GM21367 (cell line): ENCODE measurements around the gene SRP68.
"Not testable (repeated sequence)": the region's sequence is repeated elsewhere in the genome, so short reads cannot be mapped to it uniquely, and the experiment has no call there.

Experiments used
- ATAC-seq: cut with Tn5 transposase; IDR thresholded peaks from one replicate; pipeline ENCODE4 v1.9.1; 2021; ENCODE audit not compliant: unreplicated experiment

SRP68 gene

DNA sequence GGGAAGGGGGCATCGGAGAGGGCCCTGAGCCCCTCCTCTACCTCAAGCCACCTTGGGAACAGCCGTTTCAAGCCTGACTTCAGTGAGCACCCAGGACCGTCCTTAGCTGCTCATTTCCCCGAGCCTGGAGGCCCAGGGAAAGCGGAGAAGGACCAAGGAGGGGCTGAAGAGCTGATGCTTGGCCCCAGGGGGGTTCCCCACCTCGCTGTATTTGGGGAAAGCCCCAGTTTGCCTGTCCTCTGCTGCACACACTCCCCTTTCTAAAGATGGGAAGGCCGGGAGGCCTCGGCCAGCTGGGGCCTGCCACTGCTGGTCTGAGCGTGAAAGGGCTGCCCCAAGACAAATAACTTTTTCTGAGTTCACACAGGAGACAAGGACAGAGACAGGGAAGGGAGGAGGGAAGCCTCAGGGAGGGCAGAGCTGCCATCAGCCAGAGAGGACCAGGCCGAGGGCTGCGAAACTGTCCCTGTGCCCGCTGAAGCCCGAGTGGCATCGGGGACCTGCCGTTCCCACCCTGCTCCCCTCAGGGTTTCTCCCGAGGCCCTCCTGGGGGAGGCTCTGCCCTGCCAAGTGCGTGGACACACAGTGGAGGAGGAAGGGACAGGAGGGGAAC, 18.3 kb upstream of the SRP68 start:
- no peak for ATAC-seq

DNA sequence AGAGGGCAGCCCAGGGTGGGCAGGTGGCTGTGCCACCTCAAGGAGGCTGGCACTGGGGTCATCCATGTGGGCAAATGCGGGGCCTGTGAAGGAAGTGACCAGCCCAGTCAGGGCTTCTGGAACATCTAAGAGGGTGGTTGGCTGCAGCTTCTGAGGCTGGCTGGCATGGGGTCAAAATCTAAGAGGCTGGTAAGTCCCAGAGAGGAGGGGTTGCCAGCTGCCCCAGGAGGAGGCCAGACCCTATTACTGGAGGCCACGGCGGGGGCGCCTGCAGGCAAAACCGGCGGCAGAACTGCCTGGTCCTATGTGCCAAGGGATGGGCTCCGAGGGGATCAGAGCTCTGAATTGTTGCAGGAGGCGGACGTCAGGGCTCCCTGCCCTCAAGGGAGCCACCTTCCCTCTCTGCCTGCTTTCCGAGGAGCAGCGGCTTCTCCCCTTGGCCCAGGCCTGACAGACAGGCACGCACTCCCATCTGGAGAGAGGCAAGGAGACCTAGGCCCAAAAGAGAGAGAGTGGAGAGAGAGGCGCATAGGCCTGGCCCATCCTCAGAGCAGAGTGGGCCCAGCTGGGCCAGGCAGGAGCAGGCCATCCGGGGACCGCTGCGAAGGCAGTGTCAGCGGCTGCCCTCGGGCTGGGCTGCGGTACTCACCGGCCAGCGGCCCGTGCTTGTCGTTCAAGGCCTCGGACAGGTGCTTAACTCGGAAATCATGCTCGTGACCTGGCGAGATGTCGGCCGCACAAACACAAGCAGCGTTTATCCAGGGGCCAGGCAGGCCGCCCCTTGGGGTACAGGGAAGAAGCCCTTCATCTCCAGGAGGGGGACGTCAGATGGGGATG, 17.6 kb upstream of the SRP68 start:
- no peak for ATAC-seq

DNA sequence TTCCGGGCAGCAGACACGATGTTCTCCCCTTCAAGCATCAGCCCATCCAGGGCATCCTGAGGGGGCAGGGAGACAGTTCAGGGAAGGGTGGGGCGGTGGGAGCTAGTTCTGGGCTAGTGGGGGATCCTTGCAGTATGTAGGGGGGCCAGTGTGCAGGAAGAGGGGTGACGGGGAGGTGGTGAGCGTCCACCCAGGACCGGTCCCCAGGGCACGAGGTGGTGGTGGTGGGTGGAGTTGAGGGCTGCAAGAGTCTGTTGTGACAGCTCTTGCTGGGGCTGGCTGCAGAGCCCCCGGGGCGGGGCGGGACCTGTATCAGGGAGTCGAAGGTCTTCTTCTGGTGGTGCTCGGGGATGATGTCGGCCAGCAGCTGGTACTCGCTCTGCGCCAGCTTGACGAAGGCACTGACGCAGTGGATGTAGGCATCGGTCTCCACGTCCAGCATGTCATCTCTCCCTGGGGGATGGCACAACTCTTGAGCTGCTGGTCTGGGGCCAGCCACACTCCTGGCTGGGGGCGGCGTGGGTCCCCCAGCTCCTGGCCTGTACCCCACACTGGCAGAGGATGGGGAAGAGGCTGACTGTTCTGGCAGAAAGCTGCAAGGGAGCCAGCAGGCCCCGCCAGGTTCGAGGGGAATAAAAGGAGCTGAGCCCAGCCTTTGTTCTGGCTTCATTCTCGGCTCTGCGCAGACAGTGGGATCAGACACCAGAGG, 16.7 kb upstream of the SRP68 start:
- ATAC-seq: no peak

DNA sequence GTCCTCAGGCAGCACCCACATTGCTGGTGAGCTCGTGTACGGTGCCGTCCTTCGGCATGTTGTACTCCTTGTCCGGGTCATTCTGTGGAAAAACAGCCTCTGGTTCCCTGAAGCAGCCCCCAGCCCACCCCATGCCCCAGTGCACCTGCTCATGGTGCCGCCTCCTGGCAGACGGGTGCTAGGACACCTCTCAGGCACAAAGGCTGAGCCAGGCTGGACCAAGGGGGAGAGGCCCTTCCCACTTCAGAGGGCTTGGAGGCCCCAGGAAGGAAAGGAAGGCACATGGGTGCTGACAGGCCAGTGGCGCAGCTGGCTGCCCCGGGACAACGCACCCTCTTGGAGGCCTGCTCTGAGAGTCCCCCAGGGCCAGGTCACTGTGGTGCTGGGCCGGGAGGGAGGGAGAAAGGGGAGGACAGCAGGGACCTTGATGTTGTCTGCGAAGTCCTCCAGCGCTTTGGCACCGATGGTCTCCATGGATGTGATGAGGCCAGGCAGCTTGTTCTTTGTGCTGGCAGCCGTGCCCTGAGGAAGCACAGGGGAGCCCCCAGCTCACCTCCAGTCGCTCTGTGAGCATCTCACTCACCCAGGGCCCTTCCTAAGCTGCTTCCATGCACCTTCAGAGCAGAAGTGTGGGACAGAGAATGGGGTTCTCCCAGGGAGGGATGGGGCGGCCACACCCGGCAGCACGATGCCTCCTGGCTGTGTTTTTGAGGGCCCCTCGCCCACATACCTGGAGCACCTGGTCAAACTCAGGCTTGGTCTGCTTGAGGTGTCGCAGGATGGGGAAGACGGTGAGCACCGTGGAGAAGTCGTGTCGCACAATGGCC, 15.9 kb upstream of the SRP68 start:
- no peak for ATAC-seq

DNA sequence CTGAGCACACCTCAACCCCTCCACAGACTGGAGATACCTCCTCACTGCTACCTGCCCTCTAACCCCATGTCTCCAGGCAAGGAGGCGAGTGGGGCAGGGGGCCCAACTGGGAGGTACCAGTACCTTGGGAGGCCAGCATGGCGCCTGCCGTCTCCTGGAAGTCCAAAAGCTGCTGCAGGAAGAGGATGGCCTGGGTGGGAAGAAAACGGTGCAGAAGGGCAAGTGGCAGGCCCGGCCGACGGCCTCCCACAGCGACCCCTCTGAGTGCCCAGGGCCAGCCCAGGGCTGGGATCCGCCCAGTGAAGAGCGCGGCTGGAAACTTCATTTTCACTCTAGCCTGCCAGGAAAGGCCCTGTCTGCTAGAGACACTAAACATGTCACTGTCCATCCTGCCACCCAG, 15.2 kb upstream of the SRP68 start:
- ATAC-seq: no peak

DNA sequence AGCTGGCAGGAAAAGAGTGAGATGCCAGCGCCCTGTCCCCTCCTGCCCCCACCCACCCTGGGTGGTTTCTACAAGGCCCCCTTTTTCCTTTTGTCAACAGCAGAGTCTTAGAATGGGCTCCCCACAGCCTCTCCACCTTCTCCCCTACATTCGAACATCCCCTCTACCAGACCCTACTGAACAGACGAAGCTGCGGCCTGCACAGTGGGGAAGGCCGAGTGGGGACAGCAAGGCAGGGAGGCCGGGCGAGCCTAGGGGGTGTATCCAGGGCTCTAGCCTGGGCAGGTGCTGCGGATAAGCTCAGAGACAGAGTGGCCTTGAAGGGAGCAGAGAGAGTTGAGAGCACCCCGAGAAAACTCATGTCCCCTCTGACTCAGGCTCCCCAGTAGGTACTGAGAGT, 14.1 kb upstream of the SRP68 start:
- ATAC-seq: no peak

DNA sequence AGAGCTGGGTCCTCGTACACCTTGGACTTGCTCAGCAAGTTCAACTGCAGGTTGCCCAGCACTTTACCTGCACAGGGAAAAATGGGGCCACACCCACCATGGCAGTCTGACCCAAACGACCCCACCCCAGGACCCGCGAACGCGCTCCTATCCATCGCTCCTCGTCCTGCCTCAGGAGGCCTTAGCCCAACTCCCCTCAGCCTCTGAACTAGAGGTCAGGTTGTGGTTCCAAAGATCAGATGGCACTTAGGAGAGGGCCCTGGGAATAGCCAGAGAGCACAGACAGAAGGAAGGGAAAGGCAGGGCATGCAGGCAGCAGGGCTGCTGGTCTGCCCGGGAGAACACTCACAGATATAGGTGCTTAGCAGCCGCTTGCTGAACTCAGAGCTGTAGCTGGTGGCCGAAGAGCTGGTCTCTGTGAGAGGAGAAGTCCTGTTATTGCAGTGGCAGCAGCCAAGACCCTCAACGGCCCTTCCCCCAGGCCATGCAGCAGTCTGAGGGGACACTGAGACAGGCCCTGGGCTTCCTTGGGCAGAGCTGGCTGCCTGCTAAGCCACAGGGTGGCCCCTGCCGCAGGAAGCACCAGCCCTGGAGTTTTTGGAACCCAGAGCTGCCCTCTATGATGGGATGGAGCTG, 13.5 kb upstream of the SRP68 start:
- no peak for ATAC-seq

DNA sequence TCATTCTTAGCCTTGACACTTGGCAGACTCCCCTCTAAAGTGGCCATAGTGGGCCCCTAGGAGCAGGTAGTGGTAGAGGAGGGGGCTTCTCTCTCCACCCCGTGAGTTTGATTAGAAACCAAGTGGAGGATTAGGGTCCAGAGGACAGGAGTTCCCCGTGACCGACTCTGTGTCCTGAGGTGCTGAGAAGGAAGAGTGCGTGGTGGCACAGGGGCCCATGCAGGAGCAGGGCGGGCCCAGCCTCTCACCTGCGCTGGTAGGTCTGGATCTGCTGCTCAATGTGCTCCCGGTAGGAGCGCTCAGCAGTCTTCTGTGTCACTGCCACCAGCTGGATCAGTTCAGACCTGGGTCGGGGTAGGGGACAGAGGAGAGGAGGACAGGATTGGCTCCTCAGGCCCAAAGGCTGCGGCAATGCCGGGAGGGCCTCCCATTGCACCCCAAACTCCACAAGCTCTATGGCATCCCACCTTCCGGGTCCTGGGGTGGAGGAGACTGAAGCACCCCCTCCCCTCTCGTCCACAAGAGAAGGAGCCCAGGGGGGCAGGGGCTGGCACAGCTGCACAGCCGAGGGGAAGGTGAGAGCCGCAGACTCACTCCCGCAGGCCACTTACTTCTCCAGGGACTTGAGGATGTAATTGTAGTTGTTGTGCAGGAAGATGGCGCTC, 12.9 kb upstream of the SRP68 start:
- no peak for ATAC-seq

DNA sequence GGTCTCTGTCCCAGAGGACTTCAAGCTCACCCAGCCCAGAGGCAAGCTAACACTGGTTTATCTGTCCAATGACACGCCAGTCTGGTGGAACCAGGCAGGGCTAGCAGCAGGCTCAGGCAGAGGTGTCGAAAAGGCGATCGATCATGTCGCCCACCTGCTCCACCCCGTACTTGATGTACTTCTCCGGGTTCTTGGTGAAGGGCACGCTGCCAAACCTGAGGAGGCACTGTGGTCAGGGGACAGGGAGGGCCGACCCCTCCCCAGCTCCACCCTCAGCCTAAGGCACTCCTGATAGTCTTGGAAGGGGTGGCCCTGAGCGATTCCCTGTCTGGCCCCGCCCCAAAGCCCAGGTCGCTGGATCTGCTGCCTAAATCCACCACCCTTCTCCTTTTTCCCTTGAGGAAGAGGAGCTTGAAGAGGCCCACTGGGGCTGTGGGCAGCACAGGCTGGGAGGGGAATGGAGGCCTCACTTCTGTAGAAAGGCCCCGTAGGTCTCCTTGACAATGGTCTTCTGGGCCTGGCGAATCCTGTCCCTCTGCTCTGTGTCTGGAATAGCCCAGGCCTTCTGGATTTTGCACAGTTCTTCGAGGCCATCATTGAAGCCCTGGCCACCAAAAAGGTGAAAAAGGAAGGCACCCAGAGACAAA, 11.3 kb upstream of the SRP68 start:
- ATAC-seq: no peak

DNA sequence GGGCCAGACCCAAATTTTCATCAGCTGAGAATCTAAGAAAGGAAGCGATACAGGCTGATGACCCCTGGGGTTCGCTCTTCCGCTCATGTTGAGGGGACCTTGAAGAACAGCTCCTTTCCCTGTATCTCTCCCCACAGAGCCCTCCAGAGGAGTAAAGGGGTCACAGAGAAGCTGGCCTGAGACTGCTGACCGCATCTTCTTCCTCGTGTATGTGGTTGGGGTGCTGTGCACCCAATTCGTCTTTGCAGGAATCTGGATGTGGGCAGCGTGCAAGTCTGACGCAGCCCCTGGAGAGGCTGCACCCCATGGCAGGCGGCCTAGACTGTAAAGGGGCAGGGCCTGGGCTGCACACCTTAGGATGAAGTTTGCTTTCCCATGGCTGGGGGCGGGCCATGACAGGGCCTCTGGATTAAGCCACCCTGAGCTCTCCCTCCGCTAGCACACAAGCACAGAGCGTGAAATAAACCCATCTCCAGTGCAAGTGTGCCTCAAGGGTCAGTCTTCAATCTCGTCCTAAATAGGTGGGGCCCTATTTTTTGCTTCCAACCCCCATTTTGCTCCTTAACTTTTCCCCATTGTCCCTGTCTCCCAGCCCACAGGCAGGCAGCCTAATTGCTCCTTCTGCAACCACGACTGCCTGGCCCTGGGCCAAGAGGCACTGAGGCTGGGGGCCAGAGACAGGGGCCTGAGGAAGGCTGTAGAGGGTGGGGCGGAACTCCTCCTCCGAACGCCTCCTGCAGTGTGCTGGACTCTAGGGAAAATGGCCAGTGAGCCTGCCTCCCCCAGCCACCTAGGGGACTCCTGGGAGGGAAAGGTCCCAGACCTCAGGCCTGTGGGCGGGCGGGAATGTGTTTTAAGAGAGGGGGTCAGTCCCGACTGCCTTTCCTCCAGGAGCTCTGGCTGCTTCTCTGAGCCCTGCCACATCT, 10.3 kb upstream of the SRP68 start:
- ATAC-seq: no peak

DNA sequence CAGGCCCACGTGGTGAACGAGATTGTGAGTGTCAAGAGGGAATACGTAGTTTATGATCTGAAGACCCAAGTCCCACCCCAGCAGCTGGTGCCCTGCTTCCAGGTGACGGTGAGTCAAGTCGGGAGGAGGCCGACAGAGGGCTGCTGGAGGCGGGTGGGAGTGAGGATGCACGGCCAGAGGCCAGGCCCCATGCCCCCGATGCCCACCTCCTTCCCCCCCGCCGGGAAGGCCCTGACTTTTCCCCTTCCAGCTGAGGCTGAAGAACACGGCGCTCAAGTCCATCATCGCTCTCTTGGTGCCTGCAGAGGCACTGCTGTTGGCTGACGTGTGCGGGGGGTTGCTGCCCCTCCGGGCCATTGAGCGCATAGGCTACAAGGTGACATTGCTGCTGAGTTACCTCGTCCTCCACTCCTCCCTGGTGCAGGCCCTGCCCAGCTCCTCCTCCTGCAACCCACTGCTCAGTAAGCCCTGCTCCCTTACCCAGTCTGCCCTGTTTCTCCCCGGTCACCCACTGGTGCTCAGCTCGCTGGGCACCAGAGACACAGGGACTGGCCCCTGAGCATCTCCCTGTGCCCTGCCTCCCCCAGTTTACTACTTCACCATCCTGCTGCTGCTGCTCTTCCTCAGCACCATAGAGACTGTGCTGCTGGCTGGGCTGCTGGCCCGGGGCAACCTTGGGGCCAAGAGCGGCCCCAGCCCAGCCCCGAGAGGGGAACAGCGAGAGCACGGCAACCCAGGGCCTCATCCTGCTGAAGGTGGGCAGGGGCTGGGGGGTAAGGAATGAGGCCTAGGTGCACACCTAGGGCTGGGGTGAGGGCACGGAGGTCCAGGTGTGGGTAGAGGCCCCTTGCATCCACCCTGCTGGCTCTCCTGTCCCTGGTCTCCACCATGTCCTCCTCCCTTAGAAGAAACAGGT, 9.2 kb upstream of the SRP68 start:
- ATAC-seq: no peak

DNA sequence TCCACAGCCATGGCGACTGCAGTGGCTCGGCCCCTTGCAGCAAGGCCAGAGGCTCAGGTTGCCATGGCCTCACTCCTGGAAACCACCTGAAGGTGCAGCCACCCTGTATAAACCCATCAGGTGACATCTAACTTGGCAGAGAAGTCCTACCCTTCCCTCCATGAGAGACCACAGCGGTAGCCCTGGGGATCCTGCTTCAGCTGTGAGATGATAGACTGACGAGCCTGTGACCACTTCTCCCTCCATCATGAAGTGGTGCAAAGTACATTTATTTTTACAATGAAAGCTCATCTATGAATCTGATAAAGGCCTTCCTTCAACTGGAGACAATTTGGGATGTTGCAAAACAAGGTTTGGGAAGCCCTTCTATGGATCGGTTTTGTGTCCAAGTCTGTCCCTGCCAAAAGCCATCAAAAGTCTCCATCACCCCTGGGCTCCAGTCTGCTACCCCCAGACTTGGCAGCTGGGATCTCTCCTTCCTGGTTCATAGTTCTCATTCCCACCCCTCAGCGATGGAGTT, 8.5 kb upstream of the SRP68 start:
- no peak for ATAC-seq

DNA sequence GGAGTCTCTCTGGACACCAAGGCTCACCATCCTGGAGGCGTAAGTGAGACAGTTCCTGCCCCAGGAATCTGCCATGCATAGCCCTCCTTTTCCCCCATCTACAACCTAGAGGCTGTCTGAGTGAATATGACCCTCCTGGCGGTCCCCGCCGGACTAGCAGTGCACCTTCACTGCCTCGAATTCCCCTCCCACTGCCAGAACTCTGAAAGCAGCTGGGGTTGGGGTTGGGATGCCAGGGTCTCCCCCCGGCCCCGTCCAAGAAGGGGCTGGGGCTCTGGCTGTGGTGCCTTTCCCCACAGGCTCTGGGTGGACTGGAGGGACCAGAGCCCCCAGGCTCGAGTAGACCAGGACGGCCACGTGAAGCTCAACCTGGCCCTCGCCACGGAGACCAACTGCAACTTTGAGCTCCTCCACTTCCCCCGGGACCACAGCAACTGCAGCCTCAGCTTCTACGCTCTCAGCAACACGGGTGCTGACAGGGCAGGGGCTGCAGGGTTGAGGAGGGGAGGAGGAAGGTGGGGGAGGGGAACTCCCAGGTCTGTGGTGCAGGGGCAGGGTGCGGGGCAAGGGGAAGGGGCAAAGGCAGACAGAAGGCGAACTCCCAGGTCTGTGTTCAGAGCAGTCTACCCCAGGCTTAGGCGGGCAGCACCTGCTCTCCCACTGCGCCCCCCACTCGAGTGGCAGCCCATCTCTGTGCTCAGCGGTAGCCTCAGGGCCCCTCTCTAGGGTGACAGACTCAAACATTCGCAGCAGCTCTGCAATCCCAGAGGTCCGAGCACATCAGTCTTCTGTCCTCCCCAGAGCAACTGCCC, 7.8 kb upstream of the SRP68 start:
- ATAC-seq: no peak

DNA sequence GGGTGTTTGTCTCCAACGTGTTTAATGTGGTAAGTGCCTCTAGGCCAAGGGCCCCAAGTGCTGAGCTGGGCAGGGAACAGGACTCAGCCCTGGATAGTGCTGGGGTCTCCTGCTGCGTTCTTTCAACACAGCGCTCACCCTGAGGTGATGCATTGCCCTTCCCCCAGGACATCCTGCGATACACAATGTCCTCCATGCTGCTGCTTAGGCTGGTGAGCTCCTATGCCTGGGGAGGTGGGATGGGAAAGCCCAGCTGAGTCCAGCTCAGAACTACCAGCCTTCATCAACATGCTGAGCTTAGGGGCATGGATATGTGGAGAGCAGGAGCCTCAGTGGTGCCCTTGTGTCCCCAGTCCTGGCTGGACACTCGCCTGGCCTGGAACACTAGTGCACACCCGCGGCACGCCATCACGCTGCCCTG, 7.2 kb upstream of the SRP68 start:
- no peak for ATAC-seq

DNA sequence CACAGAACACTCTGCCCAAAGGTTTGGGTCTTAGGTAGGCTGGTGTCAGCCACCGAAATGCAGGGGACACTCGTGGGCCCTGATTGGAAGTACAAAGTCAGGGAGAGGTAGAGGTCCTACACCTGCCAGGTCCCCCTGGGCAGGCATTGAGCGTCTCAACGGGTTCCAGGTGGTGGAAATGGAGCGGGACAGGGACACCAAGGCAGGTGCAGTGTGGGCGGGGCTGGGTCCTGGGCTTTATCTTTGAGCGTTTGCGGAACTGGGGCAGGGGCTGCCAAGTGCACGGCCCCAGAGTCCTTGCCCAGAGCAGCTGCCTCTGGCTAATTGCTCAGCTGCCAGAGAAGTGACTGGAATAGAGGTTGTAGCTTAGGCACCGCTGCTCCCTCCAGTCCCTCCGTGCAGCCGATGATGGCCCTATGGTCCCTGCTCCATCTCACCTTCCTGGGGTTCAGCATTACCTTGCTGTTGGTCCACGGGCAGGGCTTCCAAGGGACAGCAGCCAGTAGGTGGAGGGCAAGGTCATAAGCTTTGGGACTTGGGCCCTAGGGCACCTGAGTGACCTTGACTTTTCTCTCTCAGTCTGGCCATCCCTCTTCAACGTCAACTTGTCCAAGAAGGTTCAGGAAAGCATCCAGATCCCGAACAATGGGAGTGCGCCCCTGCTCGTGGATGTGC, 6.7 kb upstream of the SRP68 start, which contains the start of gene ZACN:
Gene ZACN (plus strand): TSS at position 323 of the 675 bp plus-strand sequence. CDS start 83 bp downstream, at position 406.
- ATAC-seq: no peak

DNA sequence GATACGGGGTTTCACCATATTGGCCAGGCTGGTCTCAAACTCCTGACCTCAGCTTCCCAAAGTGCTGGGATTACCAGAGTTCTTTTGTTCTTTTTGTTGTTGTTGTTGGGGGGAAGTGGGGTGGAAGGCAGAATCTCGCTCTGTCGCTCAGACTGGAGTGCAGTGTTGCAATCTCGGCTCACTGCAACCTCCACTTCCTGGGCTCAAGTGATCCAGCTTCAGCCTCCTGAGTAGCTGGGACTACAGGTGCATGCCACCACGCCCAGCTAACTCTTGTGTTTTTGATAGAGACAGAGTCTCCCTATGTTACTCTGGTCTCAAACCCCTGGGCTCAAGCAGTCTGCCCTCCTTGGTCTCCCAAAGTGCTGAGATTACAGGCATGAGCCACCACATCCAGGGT, 6.1 kb upstream of the SRP68 start:
- ATAC-seq: not testable (repeated sequence)
